ENCODE measurements around the gene RASIP1. TPM values are rescaled to one million over a fixed set of nuclear protein-coding genes. Genes with fewer than 3 reads are reported as not detected.
A peak's percentile ranks its signal among the peaks of the same experiment; 100 is the strongest.
"Not testable (repeated sequence)": the region's sequence is repeated elsewhere in the genome, so short reads cannot be mapped to it uniquely, and the experiment has no call there.

RASIP1 gene
- total RNA-seq, 1 donor from 2014 or later: 192 TPM

GRCh38 chr19:48770266-48770665 is 29.9 kb upstream of the RASIP1 start:
- peaks cover 7% of the 10 kb centered on the region for H3K27me3 Mint-ChIP-seq (ENCODE audit: unreplicated experiment)
- DNase-seq (ENCODE audit: low spot score): no peak
- H3K4me1 Mint-ChIP-seq (ENCODE audit: unreplicated experiment): no peaks in the 10 kb centered on the region
- TF ChIP-seq CTCF (IDR thresholded peaks at IDR 0.05; ENCODE audit: unreplicated experiment): no peak
- no peak overlapping the region for H3K4me3 Mint-ChIP-seq (ENCODE audit: unreplicated experiment)
- no peaks in the 10 kb centered on the region for H3K36me3 Mint-ChIP-seq (ENCODE audit: low read depth, unreplicated experiment)
- H3K9me3 Mint-ChIP-seq (ENCODE audit: unreplicated experiment): no peaks in the 10 kb centered on the region
- no peak overlapping the region for H3K27ac Mint-ChIP-seq (ENCODE audit: unreplicated experiment)

GRCh38 chr19:48768994-48769713 is 28.7 kb upstream of the RASIP1 start:
- Mint-ChIP-seq H3K27ac (ENCODE audit: unreplicated experiment) (no peak overlapping the region), H3K36me3 (ENCODE audit: low read depth, unreplicated experiment) (no peaks in the 10 kb centered on the region)
- no peak for DNase-seq (ENCODE audit: low spot score)

GRCh38 chr19:48768171-48768753 is 27.9 kb upstream of the RASIP1 start:
- Mint-ChIP-seq H3K27ac (ENCODE audit: unreplicated experiment) (peak overlapping the region; percentile 45), H3K27me3 (ENCODE audit: unreplicated experiment) (peaks cover 12% of the 10 kb centered on the region)
- not testable (repeated sequence) for H3K4me3 Mint-ChIP-seq (ENCODE audit: unreplicated experiment); H3K9me3 Mint-ChIP-seq (ENCODE audit: unreplicated experiment); H3K36me3 Mint-ChIP-seq (ENCODE audit: low read depth, unreplicated experiment); DNase-seq (ENCODE audit: low spot score); H3K4me1 Mint-ChIP-seq (ENCODE audit: unreplicated experiment)

More at GRCh38 chr19:48768994-48769713, 28.7 kb upstream of the RASIP1 start:
- Mint-ChIP-seq H3K4me1 (ENCODE audit: unreplicated experiment) (no peaks in the 10 kb centered on the region), H3K9me3 (ENCODE audit: unreplicated experiment) (no peaks in the 10 kb centered on the region), H3K4me3 (ENCODE audit: unreplicated experiment) (no peak overlapping the region), H3K27me3 (ENCODE audit: unreplicated experiment) (peaks cover 12% of the 10 kb centered on the region)
- TF ChIP-seq CTCF (IDR thresholded peaks at IDR 0.05; ENCODE audit: unreplicated experiment): no peak

GRCh38 chr19:48765816-48766215 is 25.4 kb upstream of the RASIP1 start:
- not testable (repeated sequence) for H3K36me3 Mint-ChIP-seq (ENCODE audit: low read depth, unreplicated experiment); H3K4me1 Mint-ChIP-seq (ENCODE audit: unreplicated experiment); H3K27ac Mint-ChIP-seq (ENCODE audit: unreplicated experiment); DNase-seq (ENCODE audit: low spot score); H3K4me3 Mint-ChIP-seq (ENCODE audit: unreplicated experiment); H3K9me3 Mint-ChIP-seq (ENCODE audit: unreplicated experiment)
- peaks cover 13% of the 10 kb centered on the region for H3K27me3 Mint-ChIP-seq (ENCODE audit: unreplicated experiment)

- H3K36me3 Mint-ChIP-seq (ENCODE audit: low read depth, unreplicated experiment): no peaks in the 10 kb centered on the region
- peaks cover 18% of the 10 kb centered on the region for H3K27me3 Mint-ChIP-seq (ENCODE audit: unreplicated experiment)
- peak overlapping the region; percentile 65 for H3K4me3 Mint-ChIP-seq (ENCODE audit: unreplicated experiment)
- H3K9me3 Mint-ChIP-seq (ENCODE audit: unreplicated experiment): no peaks in the 10 kb centered on the region
- peaks cover 8% of the 10 kb centered on the region for H3K4me1 Mint-ChIP-seq (ENCODE audit: unreplicated experiment)
- DNase-seq (ENCODE audit: low spot score): no peak
- TF ChIP-seq CTCF (IDR thresholded peaks at IDR 0.05; ENCODE audit: unreplicated experiment): no peak
- H3K27ac Mint-ChIP-seq (ENCODE audit: unreplicated experiment): peak overlapping the region; percentile 83
Observed at GRCh38 chr19:48760504-48761205, 20.2 kb upstream of the RASIP1 start.

All from endothelial cell (in vitro differentiated cells).